Measurements from ENCODE around the gene DLG2. TPM values are rescaled to one million over a fixed set of nuclear protein-coding genes. Genes with fewer than 3 reads are reported as not detected.

The DLG2 gene
- polyA plus RNA-seq, 4 donors = 12.8 to 14.2 (median 13.7) TPM

- no peak for DNase-seq (ENCODE audit: low read depth in 4 of 4, low spot score in 3 of 4)
Measured at GRCh38 chr11:83862033-83862432, 1765.1 kb downstream of the DLG2 start.

GRCh38 chr11:83858694-83859093, 1768.5 kb downstream of the DLG2 start:
- no peak for DNase-seq (ENCODE audit: low read depth in 4 of 4, low spot score in 3 of 4)

- DNase-seq (ENCODE audit: low read depth in 4 of 4, low spot score in 3 of 4) = no peak
Measured at GRCh38 chr11:83855237-83855636, 1771.9 kb downstream of the DLG2 start.

GRCh38 chr11:83852775-83853442, 1774.2 kb downstream of the DLG2 start:
- no peak for DNase-seq (ENCODE audit: low read depth in 4 of 4, low spot score in 3 of 4)

- DNase-seq (ENCODE audit: low read depth in 4 of 4, low spot score in 3 of 4) = no peak
Measured at GRCh38 chr11:83852012-83852411, 1775.1 kb downstream of the DLG2 start.

GRCh38 chr11:83847467-83848034, 1779.6 kb downstream of the DLG2 start:
- no peak for DNase-seq (ENCODE audit: low read depth in 4 of 4, low spot score in 3 of 4)

GRCh38 chr11:83845797-83846196, 1781.3 kb downstream of the DLG2 start:
- DNase-seq (ENCODE audit: low read depth in 4 of 4, low spot score in 3 of 4) = no peak

GRCh38 chr11:83840326-83840725, 1786.8 kb downstream of the DLG2 start:
- DNase-seq (ENCODE audit: low read depth in 4 of 4, low spot score in 3 of 4) = no peak

GRCh38 chr11:83836883-83837654, 1790.1 kb downstream of the DLG2 start:
- peak in 2 of 4 donors; percentile 32 to 33 for DNase-seq (ENCODE audit: low read depth in 4 of 4, low spot score in 3 of 4)

GRCh38 chr11:83836065-83836464, 1791.1 kb downstream of the DLG2 start:
- DNase-seq (ENCODE audit: low read depth in 4 of 4, low spot score in 3 of 4) = no peak

GRCh38 chr11:83835423-83835822, 1791.7 kb downstream of the DLG2 start:
- DNase-seq (ENCODE audit: low read depth in 4 of 4, low spot score in 3 of 4) = no peak

GRCh38 chr11:83831929-83832328, 1795.2 kb downstream of the DLG2 start:
- no peak for DNase-seq (ENCODE audit: low read depth in 4 of 4, low spot score in 3 of 4)

- DNase-seq (ENCODE audit: low read depth in 4 of 4, low spot score in 3 of 4) = peak in 1 of 4 donors; percentile 12
Measured at GRCh38 chr11:83827940-83828554, 1799.1 kb downstream of the DLG2 start.

- DNase-seq (ENCODE audit: low read depth in 4 of 4, low spot score in 3 of 4) = no peak
Measured at GRCh38 chr11:83827520-83827919, 1799.6 kb downstream of the DLG2 start.

- DNase-seq (ENCODE audit: low read depth in 4 of 4, low spot score in 3 of 4) = no peak
Measured at GRCh38 chr11:83826078-83826477, 1801.1 kb downstream of the DLG2 start.

- DNase-seq (ENCODE audit: low read depth in 4 of 4, low spot score in 3 of 4) = no peak
Measured at GRCh38 chr11:83823461-83824025, 1803.6 kb downstream of the DLG2 start.

- DNase-seq (ENCODE audit: low read depth in 4 of 4, low spot score in 3 of 4) = peak in 3 of 4 donors; percentile 29 to 46 (median 36)
Measured at GRCh38 chr11:83819931-83820549, 1807.1 kb downstream of the DLG2 start.

GRCh38 chr11:83818349-83818748, 1808.8 kb downstream of the DLG2 start:
- no peak for DNase-seq (ENCODE audit: low read depth in 4 of 4, low spot score in 3 of 4)

- DNase-seq (ENCODE audit: low read depth in 4 of 4, low spot score in 3 of 4) = peak in 1 of 4 donors; percentile 6
Measured at GRCh38 chr11:83816572-83817187, 1810.5 kb downstream of the DLG2 start.

- no peak for DNase-seq (ENCODE audit: low read depth in 4 of 4, low spot score in 3 of 4)
Measured at GRCh38 chr11:83815736-83816135, 1811.4 kb downstream of the DLG2 start.

Measured in right renal pelvis (tissue), 4 donors.